ENCODE data around the gene TMEM234.

DNA sequence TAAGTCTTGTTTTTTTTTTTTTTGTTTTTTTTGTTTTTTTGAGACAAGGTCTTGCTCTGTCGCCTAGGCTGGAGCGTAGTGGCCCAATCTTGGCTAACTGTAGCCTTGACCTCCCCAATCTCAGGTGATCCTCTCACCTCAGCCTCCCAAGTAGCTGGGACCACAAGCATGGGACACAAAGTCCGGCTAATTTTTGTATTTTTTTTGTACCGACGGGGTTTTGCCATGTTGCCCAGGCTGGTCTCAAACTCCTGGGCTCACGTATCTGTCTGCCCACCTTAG lies 35.0 kb upstream of the TMEM234 start:
- TF ChIP-seq ARNTL (CRISPR knock-in tag; IDR thresholded peaks at IDR 0.05; ENCODE audit: borderline replicate concordance, low read depth): no peak
- TF ChIP-seq PPARA (CRISPR knock-in tag; IDR thresholded peaks at IDR 0.05; ENCODE audit: borderline replicate concordance): no peak
- TF ChIP-seq, protein P1, sequence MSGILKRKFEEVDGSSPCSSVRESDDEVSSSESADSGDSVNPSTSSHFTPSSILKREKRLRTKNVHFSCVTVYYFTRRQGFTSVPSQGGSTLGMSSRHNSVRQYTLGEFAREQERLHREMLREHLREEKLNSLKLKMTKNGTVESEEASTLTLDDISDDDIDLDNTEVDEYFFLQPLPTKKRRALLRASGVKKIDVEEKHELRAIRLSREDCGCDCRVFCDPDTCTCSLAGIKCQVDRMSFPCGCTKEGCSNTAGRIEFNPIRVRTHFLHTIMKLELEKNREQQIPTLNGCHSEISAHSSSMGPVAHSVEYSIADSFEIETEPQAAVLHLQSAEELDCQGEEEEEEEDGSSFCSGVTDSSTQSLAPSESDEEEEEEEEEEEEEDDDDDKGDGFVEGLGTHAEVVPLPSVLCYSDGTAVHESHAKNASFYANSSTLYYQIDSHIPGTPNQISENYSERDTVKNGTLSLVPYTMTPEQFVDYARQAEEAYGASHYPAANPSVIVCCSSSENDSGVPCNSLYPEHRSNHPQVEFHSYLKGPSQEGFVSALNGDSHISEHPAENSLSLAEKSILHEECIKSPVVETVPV (CRISPR knock-in tag; IDR thresholded peaks at IDR 0.05): no peak
- TF ChIP-seq ISL1 (CRISPR knock-in tag; IDR thresholded peaks at IDR 0.05): no peak
- TF ChIP-seq GLIS3 (CRISPR knock-in tag; IDR thresholded peaks at IDR 0.05): no peak
- TF ChIP-seq BACH2 (CRISPR knock-in tag; IDR thresholded peaks at IDR 0.05; ENCODE audit: borderline replicate concordance): no peak
- TF ChIP-seq ZNF8 (CRISPR knock-in tag; IDR thresholded peaks at IDR 0.05): no peak
- TF ChIP-seq, protein P2, sequence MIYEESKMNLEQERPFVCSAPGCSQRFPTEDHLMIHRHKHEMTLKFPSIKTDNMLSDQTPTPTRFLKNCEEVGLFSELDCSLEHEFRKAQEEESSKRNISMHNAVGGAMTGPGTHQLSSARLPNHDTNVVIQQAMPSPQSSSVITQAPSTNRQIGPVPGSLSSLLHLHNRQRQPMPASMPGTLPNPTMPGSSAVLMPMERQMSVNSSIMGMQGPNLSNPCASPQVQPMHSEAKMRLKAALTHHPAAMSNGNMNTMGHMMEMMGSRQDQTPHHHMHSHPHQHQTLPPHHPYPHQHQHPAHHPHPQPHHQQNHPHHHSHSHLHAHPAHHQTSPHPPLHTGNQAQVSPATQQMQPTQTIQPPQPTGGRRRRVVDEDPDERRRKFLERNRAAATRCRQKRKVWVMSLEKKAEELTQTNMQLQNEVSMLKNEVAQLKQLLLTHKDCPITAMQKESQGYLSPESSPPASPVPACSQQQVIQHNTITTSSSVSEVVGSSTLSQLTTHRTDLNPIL (CRISPR knock-in tag; IDR thresholded peaks at IDR 0.05; ENCODE audit: low read depth): no peak
- TF ChIP-seq, protein P3, sequence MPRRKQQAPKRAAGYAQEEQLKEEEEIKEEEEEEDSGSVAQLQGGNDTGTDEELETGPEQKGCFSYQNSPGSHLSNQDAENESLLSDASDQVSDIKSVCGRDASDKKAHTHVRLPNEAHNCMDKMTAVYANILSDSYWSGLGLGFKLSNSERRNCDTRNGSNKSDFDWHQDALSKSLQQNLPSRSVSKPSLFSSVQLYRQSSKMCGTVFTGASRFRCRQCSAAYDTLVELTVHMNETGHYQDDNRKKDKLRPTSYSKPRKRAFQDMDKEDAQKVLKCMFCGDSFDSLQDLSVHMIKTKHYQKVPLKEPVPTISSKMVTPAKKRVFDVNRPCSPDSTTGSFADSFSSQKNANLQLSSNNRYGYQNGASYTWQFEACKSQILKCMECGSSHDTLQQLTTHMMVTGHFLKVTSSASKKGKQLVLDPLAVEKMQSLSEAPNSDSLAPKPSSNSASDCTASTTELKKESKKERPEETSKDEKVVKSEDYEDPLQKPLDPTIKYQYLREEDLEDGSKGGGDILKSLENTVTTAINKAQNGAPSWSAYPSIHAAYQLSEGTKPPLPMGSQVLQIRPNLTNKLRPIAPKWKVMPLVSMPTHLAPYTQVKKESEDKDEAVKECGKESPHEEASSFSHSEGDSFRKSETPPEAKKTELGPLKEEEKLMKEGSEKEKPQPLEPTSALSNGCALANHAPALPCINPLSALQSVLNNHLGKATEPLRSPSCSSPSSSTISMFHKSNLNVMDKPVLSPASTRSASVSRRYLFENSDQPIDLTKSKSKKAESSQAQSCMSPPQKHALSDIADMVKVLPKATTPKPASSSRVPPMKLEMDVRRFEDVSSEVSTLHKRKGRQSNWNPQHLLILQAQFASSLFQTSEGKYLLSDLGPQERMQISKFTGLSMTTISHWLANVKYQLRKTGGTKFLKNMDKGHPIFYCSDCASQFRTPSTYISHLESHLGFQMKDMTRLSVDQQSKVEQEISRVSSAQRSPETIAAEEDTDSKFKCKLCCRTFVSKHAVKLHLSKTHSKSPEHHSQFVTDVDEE (CRISPR knock-in tag; IDR thresholded peaks at IDR 0.05): no peak
- no peak for TF ChIP-seq CSDC2 (CRISPR knock-in tag; IDR thresholded peaks at IDR 0.05)
- TF ChIP-seq ZC3H10 (CRISPR knock-in tag; IDR thresholded peaks at IDR 0.05): no peak
- no peak for TF ChIP-seq ZNF70 (CRISPR knock-in tag; IDR thresholded peaks at IDR 0.05)
- TF ChIP-seq, protein P4, sequence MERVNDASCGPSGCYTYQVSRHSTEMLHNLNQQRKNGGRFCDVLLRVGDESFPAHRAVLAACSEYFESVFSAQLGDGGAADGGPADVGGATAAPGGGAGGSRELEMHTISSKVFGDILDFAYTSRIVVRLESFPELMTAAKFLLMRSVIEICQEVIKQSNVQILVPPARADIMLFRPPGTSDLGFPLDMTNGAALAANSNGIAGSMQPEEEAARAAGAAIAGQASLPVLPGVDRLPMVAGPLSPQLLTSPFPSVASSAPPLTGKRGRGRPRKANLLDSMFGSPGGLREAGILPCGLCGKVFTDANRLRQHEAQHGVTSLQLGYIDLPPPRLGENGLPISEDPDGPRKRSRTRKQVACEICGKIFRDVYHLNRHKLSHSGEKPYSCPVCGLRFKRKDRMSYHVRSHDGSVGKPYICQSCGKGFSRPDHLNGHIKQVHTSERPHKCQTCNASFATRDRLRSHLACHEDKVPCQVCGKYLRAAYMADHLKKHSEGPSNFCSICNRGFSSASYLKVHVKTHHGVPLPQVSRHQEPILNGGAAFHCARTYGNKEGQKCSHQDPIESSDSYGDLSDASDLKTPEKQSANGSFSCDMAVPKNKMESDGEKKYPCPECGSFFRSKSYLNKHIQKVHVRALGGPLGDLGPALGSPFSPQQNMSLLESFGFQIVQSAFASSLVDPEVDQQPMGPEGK (CRISPR knock-in tag; IDR thresholded peaks at IDR 0.05; ENCODE audit: borderline replicate concordance): no peak
- TF ChIP-seq TOX (CRISPR knock-in tag; IDR thresholded peaks at IDR 0.05; ENCODE audit: borderline replicate concordance): no peak

Data from SK-N-SH treated with all-trans-retinoic acid at 6 μM for 48 hours (cell line).